Loucy (cell line): ENCODE measurements around the gene PLA2G2A.

ENCODE experiments used
- H2AFZ ChIP-seq: fragments of 200-600 bp; sonication (generic); 2 replicates; pipeline ENCODE4 v1.6.0; 2016; ENCODE audit warnings: antibody characterized with exemption, mild to moderate bottlenecking, low read length, moderate library complexity
- H3F3A ChIP-seq: fragments of 200-600 bp; 2 replicates; pipeline ENCODE4 v1.6.0; 2016; ENCODE audit warnings: antibody characterized with exemption, low read depth, mild to moderate bottlenecking
- H3K27me3 ChIP-seq: fragments of 200-600 bp; sonication (generic); 2 replicates; pipeline ENCODE4 v1.6.1; 2014; ENCODE audit warnings: low read length, mild to moderate bottlenecking; ENCODE audit not compliant: insufficient read depth, poor library complexity, severe bottlenecking
- H3K36me3 ChIP-seq: fragments of 200-600 bp; sonication (generic); 2 replicates; pipeline ENCODE4 v1.6.1; 2016; ENCODE audit warnings: low read length; ENCODE audit not compliant: insufficient read depth
- H3K4me1 ChIP-seq: fragments of 200-600 bp; sonication (generic); 2 replicates; pipeline ENCODE4 v1.5.1; 2014; ENCODE audit warnings: low read length, mild to moderate bottlenecking; ENCODE audit not compliant: insufficient read depth, poor library complexity, severe bottlenecking
- H3K4me2 ChIP-seq: fragments of 200-600 bp; sonication (generic); 2 replicates; pipeline ENCODE4 v1.6.0; 2014; ENCODE audit warnings: antibody characterized with exemption, low read length, low read depth, mild to moderate bottlenecking; ENCODE audit not compliant: poor library complexity, severe bottlenecking
- H3K4me3 ChIP-seq: fragments of 200-600 bp; sonication (generic); 2 replicates; pipeline ENCODE4 v1.5.1; 2014; ENCODE audit warnings: low read length, mild to moderate bottlenecking, mixed read lengths; ENCODE audit not compliant: poor library complexity, severe bottlenecking
- H3K79me2 ChIP-seq: fragments of 200-600 bp; sonication (generic); 2 replicates; pipeline ENCODE4 v1.6.1; 2014; ENCODE audit warnings: low read length; ENCODE audit not compliant: insufficient read depth
- H3K9ac ChIP-seq: fragments of 200-600 bp; sonication (generic); 2 replicates; pipeline ENCODE4 v1.6.0; 2014; ENCODE audit warnings: mild to moderate bottlenecking, low read depth, low read length, moderate library complexity; ENCODE audit not compliant: poor library complexity, severe bottlenecking
- H3K9me2 ChIP-seq: fragments of 200-600 bp; sonication (generic); replicated peaks from 2 replicates; pipeline ENCODE4 v1.6.1; 2016; ENCODE audit warnings: low read depth, low read length, mixed read lengths
- H3K9me3 ChIP-seq: fragments of 200-600 bp; sonication (generic); 2 replicates; pipeline ENCODE4 v1.6.1; 2014; ENCODE audit warnings: mild to moderate bottlenecking, antibody characterized with exemption, low read length, low read depth; ENCODE audit not compliant: insufficient read depth
- H4K20me1 ChIP-seq: fragments of 200-600 bp; sonication (generic); 2 replicates; pipeline ENCODE4 v1.6.0; 2014; ENCODE audit warnings: antibody characterized with exemption, low read length, mild to moderate bottlenecking; ENCODE audit not compliant: insufficient read depth, poor library complexity, severe bottlenecking
- EZH2phosphoT487 ChIP-seq: fragments of 200-600 bp; IDR thresholded peaks from 2 replicates; pipeline ENCODE4 v1.6.1; 2018; ENCODE audit warnings: antibody characterized with exemption, mild to moderate bottlenecking, moderate library complexity, borderline replicate concordance
- TF ChIP-seq, protein P1 (sequence below): fragments of 200-600 bp; sonication (generic); conservative IDR thresholded peaks from 2 replicates; pipeline ENCODE4 v1.5.1; 2014; ENCODE audit warnings: mild to moderate bottlenecking, antibody characterized with exemption, low read length

The PLA2G2A gene

DNA sequence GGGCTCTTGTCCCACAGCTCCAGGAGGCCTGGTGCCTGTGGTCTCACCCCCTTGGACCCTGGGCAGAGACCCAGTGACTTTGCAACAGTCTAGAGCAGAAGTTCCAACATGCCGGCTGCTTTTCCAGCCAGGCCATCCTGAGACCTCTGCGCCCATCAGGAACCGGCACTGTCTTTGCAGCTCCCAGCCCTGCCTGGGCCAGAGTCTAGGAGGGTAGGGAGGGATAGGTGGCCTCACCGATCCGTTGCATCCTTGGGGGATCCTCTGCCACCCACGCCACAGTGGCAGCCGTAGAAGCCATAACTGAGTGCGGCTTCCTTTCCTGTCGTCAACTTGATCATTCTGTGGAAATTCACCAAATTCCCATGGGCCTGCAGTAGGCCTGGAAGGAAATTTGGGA is 1.3 kb downstream of the PLA2G2A start:
- H3K36me3 ChIP-seq = no peaks in the 10 kb centered on the region
- no peaks in the 10 kb centered on the region for H3K79me2 ChIP-seq
- no peaks in the 10 kb centered on the region for H3K9me3 ChIP-seq
- H3K4me2 ChIP-seq = no peak overlapping the region
- no peak for TF ChIP-seq EZH2phosphoT487
- TF ChIP-seq, protein P1, sequence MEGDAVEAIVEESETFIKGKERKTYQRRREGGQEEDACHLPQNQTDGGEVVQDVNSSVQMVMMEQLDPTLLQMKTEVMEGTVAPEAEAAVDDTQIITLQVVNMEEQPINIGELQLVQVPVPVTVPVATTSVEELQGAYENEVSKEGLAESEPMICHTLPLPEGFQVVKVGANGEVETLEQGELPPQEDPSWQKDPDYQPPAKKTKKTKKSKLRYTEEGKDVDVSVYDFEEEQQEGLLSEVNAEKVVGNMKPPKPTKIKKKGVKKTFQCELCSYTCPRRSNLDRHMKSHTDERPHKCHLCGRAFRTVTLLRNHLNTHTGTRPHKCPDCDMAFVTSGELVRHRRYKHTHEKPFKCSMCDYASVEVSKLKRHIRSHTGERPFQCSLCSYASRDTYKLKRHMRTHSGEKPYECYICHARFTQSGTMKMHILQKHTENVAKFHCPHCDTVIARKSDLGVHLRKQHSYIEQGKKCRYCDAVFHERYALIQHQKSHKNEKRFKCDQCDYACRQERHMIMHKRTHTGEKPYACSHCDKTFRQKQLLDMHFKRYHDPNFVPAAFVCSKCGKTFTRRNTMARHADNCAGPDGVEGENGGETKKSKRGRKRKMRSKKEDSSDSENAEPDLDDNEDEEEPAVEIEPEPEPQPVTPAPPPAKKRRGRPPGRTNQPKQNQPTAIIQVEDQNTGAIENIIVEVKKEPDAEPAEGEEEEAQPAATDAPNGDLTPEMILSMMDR = no peak
- no peaks in the 10 kb centered on the region for H3K4me1 ChIP-seq
- H3F3A ChIP-seq = no peaks in the 10 kb centered on the region
- no peak overlapping the region for H2AFZ ChIP-seq
- no peaks in the 10 kb centered on the region for H4K20me1 ChIP-seq
- no peaks in the 10 kb centered on the region for H3K27me3 ChIP-seq
- H3K9me2 ChIP-seq = no peaks in the 10 kb centered on the region
- no peak overlapping the region for H3K9ac ChIP-seq
- no peak overlapping the region for H3K4me3 ChIP-seq

DNA sequence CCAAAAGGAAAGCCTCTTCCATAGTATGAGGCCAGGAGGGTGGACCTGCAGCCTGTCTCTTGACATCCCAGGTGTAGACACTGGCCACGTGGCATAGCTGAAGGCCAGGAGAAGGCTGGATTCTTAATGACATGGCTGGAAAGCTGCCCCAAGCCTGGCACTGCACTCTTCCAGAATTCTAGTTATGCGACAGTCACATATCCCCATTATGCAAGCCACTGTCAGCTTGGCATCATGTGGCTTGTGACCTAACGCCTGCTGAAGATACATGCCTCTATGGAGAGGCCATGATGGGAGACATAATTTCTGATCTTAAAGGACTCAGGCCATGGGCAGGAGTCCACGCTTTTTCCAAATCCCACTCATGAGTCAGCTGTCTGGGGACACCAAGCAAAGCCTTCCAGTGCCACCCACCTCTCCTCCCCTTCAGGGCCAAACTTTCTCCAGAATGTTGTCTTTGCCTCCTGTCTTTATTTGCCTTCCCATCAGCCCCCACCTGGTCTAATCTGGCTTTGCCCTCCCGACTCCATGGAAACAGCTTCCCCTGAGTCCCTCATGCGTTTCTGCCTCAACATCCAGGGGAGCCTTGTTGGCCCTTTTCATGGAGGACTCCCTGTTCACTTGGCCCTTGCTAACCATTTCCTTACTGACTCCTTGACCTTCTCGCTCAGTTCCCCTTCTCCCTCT is 3.0 kb downstream of the PLA2G2A start:
- no peaks in the 10 kb centered on the region for H3K79me2 ChIP-seq
- no peaks in the 10 kb centered on the region for H3F3A ChIP-seq
- no peaks in the 10 kb centered on the region for H3K27me3 ChIP-seq
- no peak overlapping the region for H3K9ac ChIP-seq
- no peaks in the 10 kb centered on the region for H3K9me2 ChIP-seq
- H2AFZ ChIP-seq = no peak overlapping the region
- TF ChIP-seq EZH2phosphoT487 = no peak
- TF ChIP-seq, protein P1 = no peak
- no peaks in the 10 kb centered on the region for H4K20me1 ChIP-seq
- H3K4me3 ChIP-seq = no peak overlapping the region
- H3K4me1 ChIP-seq = no peaks in the 10 kb centered on the region
- H3K36me3 ChIP-seq = no peaks in the 10 kb centered on the region
- H3K9me3 ChIP-seq = no peaks in the 10 kb centered on the region
- no peak overlapping the region for H3K4me2 ChIP-seq

DNA sequence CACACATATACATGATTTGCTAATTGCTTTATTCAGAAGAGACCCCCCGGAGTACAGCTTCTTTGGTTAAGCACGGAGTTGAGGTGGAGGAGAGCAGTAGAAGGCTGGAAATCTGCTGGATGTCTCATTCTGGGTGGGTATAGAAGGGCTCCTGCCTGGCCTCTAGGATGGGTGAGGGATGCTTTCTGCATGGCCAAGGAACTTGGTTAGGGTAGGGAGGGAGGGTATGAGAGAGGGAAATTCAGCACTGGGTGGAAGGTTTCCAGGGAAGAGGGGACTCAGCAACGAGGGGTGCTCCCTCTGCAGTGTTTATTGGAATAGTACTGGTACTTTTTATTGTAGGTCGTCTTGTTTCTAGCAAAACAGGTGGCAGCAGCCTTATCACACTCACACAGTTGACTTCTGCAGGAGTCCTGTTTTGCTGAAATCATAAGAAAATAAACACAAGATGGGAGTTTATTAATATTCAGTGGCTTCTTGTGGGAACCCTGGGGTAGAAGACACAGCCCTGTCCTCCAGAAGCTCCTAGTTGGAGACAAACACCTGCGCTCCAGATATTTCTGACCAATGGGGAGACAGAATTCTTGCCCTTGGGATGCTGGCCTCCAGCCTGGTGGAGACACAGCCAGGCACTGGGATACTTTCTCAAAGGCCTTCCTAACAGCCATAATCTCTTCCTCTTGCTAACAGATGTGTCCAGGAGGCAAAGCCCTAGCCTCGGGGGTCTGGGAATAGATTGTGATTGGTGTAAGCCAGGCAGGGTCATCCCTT is 3.8 kb downstream of the PLA2G2A start:
- H3K4me3 ChIP-seq = no peak overlapping the region
- H3K79me2 ChIP-seq = no peaks in the 10 kb centered on the region
- no peaks in the 10 kb centered on the region for H3F3A ChIP-seq
- no peak overlapping the region for H3K9ac ChIP-seq
- H3K4me1 ChIP-seq = no peaks in the 10 kb centered on the region
- H2AFZ ChIP-seq = no peak overlapping the region
- H3K9me2 ChIP-seq = no peaks in the 10 kb centered on the region
- H3K27me3 ChIP-seq = no peaks in the 10 kb centered on the region
- TF ChIP-seq EZH2phosphoT487 = no peak
- TF ChIP-seq, protein P1 = no peak
- H3K4me2 ChIP-seq = no peak overlapping the region
- no peaks in the 10 kb centered on the region for H3K9me3 ChIP-seq
- H4K20me1 ChIP-seq = no peaks in the 10 kb centered on the region
- H3K36me3 ChIP-seq = no peaks in the 10 kb centered on the region
